Fibroblast of peridontal ligament (primary cell): ENCODE results near the gene EPHA1.

Experiments
- DNase-seq: peaks from one replicate; pipeline ENCODE4 v3.0.0-alpha.2; 2010; ENCODE audit errors: extremely low read depth

Gene EPHA1

GRCh38 chr7:143351060-143351459 lies 57.6 kb downstream of the EPHA1 start:
- DNase-seq: no peak

GRCh38 chr7:143347950-143348349 lies 60.7 kb downstream of the EPHA1 start:
- no peak for DNase-seq

GRCh38 chr7:143346018-143346417 lies 62.6 kb downstream of the EPHA1 start:
- no peak for DNase-seq

- no peak for DNase-seq
These were observed 63.2 kb downstream of the EPHA1 start for GRCh38 chr7:143345428-143345900.

- DNase-seq: no peak
These were observed 65.1 kb downstream of the EPHA1 start for GRCh38 chr7:143343596-143343995.

- DNase-seq: no peak
These were observed 66.8 kb downstream of the EPHA1 start for GRCh38 chr7:143341842-143342241.
